Activated CD4-positive, alpha-beta memory T cell treated with anti-CD3 and anti-CD28 coated beads for 36 hours (primary cell): ENCODE measurements around the gene FAM107B. TPM values are rescaled to one million over a fixed set of nuclear protein-coding genes. Genes with fewer than 3 reads are reported as not detected.

ENCODE experiments used
- CTCF ChIA-PET: fragments of 350-600 bp; sonication (Branson Sonifier 250); formaldehyde crosslinking; loops from one replicate; lab custom pipeline; 2021; ENCODE audit warnings: antibody characterized with exemption, inconsistent platforms; lab: Charles Lee
- POLR2A ChIA-PET: fragments of 350-600 bp; sonication (Branson Sonifier 250); formaldehyde crosslinking; loops from one replicate; lab custom pipeline; 2021; ENCODE audit warnings: antibody characterized with exemption; lab: Charles Lee
- DNase-seq: peaks from one replicate; pipeline ENCODE4 v3.0.0-alpha.2; 2020
- H3K27ac Mint-ChIP-seq: one replicate; pipeline ENCODE4 v1.8.0; 2021; ENCODE audit warnings: mixed read lengths
- H3K27me3 Mint-ChIP-seq: one replicate; pipeline ENCODE4 v1.8.0; 2021; ENCODE audit warnings: mixed read lengths
- H3K36me3 Mint-ChIP-seq: one replicate; pipeline ENCODE4 v1.8.0; 2021; ENCODE audit warnings: mixed read lengths
- H3K4me1 Mint-ChIP-seq: one replicate; pipeline ENCODE4 v1.8.0; 2021; ENCODE audit warnings: low read depth, mixed read lengths
- H3K4me3 Mint-ChIP-seq: one replicate; pipeline ENCODE4 v1.8.0; 2021; ENCODE audit warnings: mild to moderate bottlenecking, mixed read lengths
- H3K9me3 Mint-ChIP-seq: one replicate; pipeline ENCODE4 v1.8.0; 2021; ENCODE audit warnings: mixed read lengths
- intact Hi-C: fragments of 100-400 bp; cut with micrococcal nuclease; formaldehyde crosslinking; loops from one replicate; pipeline ENCODE4 v1.15.1; 2023
- total RNA-seq, 2 experiments: library from RNA; stranded (reverse); gene quantifications; one replicate each; pipeline ENCODE4 v1.2.3, GENCODE V29; 2021

The FAM107B gene
- total RNA-seq, 2 experiments from 2014 or later = 132 to 138 TPM

DNA sequence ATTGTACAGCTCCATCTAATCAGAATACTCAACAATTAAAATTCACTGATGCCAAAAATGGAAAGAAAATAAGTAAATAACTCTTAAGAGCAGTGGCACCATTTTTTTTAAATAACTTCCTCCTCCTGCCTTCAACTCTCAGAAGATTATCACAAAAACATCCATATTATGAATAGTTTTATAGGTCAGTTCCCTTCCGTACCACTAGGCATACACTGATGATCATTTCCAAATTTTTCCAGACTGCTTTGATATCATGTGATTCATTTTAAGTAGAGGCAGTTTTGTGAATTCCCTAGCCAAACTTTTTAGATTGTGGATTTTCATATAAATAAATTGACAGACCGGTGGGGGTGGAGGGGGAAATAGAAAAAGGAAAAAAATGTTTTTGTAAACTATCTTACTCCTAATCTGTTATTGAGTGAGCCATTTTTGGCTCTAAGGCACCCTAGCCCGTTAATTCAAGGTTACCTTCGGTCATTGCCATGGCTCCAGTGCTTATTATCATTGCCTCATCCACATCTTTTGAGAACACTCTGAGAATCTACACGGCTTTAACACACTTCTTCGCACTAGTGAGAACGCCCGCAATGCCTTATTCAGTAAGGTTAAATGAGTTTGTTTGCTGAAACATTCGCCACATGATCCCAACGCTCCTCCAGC, 1.0 kb downstream of the FAM107B start:
- H3K36me3 Mint-ChIP-seq = no peaks in the 10 kb centered on the region
- POLR2A ChIA-PET = no interaction called here
- no peak overlapping the region for H3K27ac Mint-ChIP-seq
- intact Hi-C loops = no loop called here
- no peak overlapping the region for H3K4me3 Mint-ChIP-seq
- no peaks in the 10 kb centered on the region for H3K27me3 Mint-ChIP-seq
- CTCF ChIA-PET = no interaction called here
- no peaks in the 10 kb centered on the region for H3K4me1 Mint-ChIP-seq
- no peak for DNase-seq
- no peaks in the 10 kb centered on the region for H3K9me3 Mint-ChIP-seq

- Mint-ChIP-seq H3K27me3 (no peaks in the 10 kb centered on the region), H3K36me3 (no peaks in the 10 kb centered on the region), H3K9me3 (no peaks in the 10 kb centered on the region), H3K27ac (no peak overlapping the region), H3K4me1 (no peaks in the 10 kb centered on the region), H3K4me3 (no peak overlapping the region)
- intact Hi-C loops = no loop called here
- no peak for DNase-seq
- POLR2A ChIA-PET = no interaction called here
- CTCF ChIA-PET = no interaction called here
Measured at GRCh38 chr10:14772399-14772798, 2.3 kb downstream of the FAM107B start.

- ChIA-PET POLR2A (no interaction called here), CTCF (no interaction called here)
- no peaks in the 10 kb centered on the region for H3K4me1 Mint-ChIP-seq
- no peak for DNase-seq
- no peaks in the 10 kb centered on the region for H3K9me3 Mint-ChIP-seq
- intact Hi-C loops = no loop called here
- peaks cover 3% of the 10 kb centered on the region for H3K27me3 Mint-ChIP-seq
- no peaks in the 10 kb centered on the region for H3K36me3 Mint-ChIP-seq
- H3K4me3 Mint-ChIP-seq = no peak overlapping the region
- no peak overlapping the region for H3K27ac Mint-ChIP-seq
Measured at GRCh38 chr10:14770927-14771326, 3.8 kb downstream of the FAM107B start.

- intact Hi-C loops = no loop called here
- Mint-ChIP-seq H3K36me3 (no peaks in the 10 kb centered on the region), H3K27ac (no peak overlapping the region), H3K27me3 (peaks cover 3% of the 10 kb centered on the region), H3K4me3 (no peak overlapping the region), H3K4me1 (no peaks in the 10 kb centered on the region), H3K9me3 (no peaks in the 10 kb centered on the region)
- ChIA-PET POLR2A (no interaction called here), CTCF (no interaction called here)
- no peak for DNase-seq
Measured at GRCh38 chr10:14761372-14761771, 13.3 kb downstream of the FAM107B start.

DNA sequence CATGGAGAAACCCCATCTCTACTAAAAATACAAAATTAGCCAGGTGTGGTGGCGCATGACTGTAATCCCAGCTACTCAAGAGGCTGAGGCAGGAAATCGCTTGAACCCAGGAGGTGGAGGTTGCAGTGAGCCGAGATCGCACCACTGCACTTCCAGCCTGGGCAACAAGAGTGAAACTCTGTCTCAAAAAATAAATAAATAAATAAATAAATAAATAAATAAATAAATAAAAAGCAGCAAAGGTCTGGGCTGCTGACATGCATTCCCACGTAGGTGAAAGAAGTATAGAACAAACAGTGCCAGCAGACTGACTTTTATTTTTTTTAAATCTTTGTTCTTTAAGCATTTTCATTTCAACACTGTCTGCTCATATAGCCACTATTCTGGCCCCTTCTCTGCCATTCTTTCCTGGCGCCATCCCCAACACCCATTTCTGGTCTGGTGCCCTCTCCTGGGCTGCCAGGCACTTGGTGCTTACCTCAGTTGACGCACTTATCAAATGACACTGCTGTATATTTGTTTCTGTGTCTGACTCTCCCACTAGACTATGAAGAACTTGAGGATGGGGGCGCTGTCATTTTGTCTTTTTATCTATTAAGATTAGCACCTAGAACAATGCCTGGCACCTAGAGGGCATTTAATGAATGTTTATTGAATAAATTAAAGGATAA, 15.6 kb downstream of the FAM107B start:
- intact Hi-C loops = no loop called here
- POLR2A ChIA-PET = no interaction called here
- no peaks in the 10 kb centered on the region for H3K9me3 Mint-ChIP-seq
- no peak overlapping the region for H3K27ac Mint-ChIP-seq
- peak; percentile 41 for DNase-seq
- CTCF ChIA-PET = interaction anchor here (0.9 kb wide), 1 partner anchor 221 kb away, joined by 4 read pairs; no protein-coding TSS in a partner anchor
- H3K4me3 Mint-ChIP-seq = no peak overlapping the region
- no peaks in the 10 kb centered on the region for H3K4me1 Mint-ChIP-seq
- no peaks in the 10 kb centered on the region for H3K27me3 Mint-ChIP-seq
- no peaks in the 10 kb centered on the region for H3K36me3 Mint-ChIP-seq

DNA sequence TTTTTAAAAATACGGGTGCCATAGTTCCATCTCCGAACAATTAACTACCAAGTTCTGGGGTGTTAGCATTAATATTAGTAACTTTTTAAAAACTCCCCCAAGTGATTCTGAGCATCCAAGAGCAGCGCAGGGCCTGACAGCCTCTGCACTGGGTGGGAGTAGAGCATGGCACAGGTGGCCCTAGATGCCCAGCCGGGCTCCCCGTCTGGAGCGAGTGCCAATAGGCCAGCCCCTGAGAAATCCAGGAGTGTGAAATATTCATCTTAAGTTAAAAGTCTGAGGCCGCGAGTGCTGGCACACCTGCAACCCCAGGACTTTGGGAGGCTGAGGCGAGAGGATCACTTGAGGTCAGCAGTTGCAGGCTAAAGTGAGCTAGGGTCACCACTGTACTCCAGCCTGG, 16.2 kb downstream of the FAM107B start:
- H3K27me3 Mint-ChIP-seq = no peaks in the 10 kb centered on the region
- no peaks in the 10 kb centered on the region for H3K36me3 Mint-ChIP-seq
- POLR2A ChIA-PET = no interaction called here
- intact Hi-C loops = no loop called here
- H3K27ac Mint-ChIP-seq = no peak overlapping the region
- H3K4me3 Mint-ChIP-seq = no peak overlapping the region
- H3K4me1 Mint-ChIP-seq = no peaks in the 10 kb centered on the region
- CTCF ChIA-PET = interaction anchor here (0.9 kb wide), 1 partner anchor 220 kb away, joined by 4 read pairs; no protein-coding TSS in a partner anchor
- no peaks in the 10 kb centered on the region for H3K9me3 Mint-ChIP-seq
- no peak for DNase-seq

DNA sequence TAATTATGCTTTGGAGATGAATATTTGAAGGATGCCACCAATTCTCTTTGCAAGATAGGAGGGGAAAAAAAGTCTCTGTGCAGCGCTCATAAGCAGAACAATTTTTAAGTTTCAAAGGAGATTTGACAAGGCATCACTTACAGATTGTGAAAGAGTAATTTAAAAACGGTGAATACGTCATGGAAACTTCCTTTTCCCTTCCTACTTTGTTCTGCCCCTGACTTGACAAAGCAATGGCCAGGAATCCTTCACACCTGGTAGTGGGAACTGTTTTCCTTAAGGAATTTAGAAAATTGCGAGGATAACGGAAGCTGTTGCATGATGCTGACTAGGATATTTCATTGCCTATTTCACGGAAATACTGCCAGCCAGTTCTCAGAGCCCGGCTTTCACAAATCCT, 16.7 kb downstream of the FAM107B start:
- Mint-ChIP-seq H3K27me3 (no peaks in the 10 kb centered on the region), H3K9me3 (no peaks in the 10 kb centered on the region), H3K27ac (no peak overlapping the region), H3K36me3 (no peaks in the 10 kb centered on the region), H3K4me3 (no peak overlapping the region), H3K4me1 (no peaks in the 10 kb centered on the region)
- ChIA-PET CTCF (interaction anchor here (0.9 kb wide), 1 partner anchor 220 kb away, joined by 4 read pairs; no protein-coding TSS in a partner anchor), POLR2A (no interaction called here)
- intact Hi-C loops = no loop called here
- DNase-seq = no peak

GRCh38 chr10:14757394-14757793, 17.3 kb downstream of the FAM107B start:
- H3K27me3 Mint-ChIP-seq = no peaks in the 10 kb centered on the region
- no peaks in the 10 kb centered on the region for H3K36me3 Mint-ChIP-seq
- no peak overlapping the region for H3K4me3 Mint-ChIP-seq
- ChIA-PET POLR2A (no interaction called here), CTCF (no interaction called here)
- no peak overlapping the region for H3K27ac Mint-ChIP-seq
- DNase-seq = no peak
- intact Hi-C loops = no loop called here
- H3K9me3 Mint-ChIP-seq = no peaks in the 10 kb centered on the region
- no peaks in the 10 kb centered on the region for H3K4me1 Mint-ChIP-seq

DNA sequence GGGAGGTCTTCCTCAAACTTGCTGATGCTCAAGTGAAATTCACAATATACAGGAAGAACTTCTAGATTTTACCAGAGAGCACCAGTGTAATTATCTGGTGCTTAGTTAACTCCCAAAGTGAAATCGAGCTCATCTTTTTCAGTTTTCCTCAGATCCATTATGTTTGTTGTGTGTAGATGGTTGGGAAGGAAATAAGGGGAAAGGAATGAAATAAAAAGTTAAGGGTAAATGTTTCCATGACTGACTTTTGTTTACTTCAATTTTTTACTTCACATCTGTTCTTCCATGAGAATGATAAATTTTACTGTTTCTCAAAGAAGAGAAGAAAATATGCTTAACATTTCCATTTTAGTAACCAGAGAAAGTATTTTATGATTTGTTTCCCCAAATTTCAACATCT, 21.3 kb downstream of the FAM107B start:
- ChIA-PET POLR2A (no interaction called here), CTCF (no interaction called here)
- no peak overlapping the region for H3K4me3 Mint-ChIP-seq
- no peaks in the 10 kb centered on the region for H3K27me3 Mint-ChIP-seq
- no peaks in the 10 kb centered on the region for H3K9me3 Mint-ChIP-seq
- H3K4me1 Mint-ChIP-seq = no peaks in the 10 kb centered on the region
- no peaks in the 10 kb centered on the region for H3K36me3 Mint-ChIP-seq
- no peak overlapping the region for H3K27ac Mint-ChIP-seq
- intact Hi-C loops = no loop called here
- DNase-seq = no peak

DNA sequence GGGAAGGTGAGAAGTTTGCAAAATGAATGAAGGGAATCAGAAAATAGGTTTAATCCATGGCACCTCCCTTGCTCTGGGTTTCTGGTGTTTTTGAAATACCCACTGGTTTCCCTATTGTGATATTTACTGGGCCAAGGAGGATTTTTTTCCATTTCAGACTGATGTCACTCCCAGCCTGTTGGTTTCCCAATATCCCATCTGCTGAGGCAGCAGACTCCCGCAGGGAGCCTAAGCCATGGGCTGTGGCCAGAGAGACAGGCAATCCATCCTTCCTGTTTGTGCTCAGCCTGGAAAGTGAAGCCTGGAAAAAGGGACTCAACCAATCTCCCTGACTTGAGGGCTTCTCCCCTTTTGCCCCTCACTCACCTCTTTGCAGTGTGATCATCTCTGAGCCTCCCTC, 22.8 kb downstream of the FAM107B start:
- Mint-ChIP-seq H3K4me3 (no peak overlapping the region), H3K9me3 (peaks cover under 1% of the 10 kb centered on the region), H3K36me3 (no peaks in the 10 kb centered on the region), H3K27me3 (no peaks in the 10 kb centered on the region), H3K4me1 (no peaks in the 10 kb centered on the region), H3K27ac (no peak overlapping the region)
- intact Hi-C loops = no loop called here
- CTCF ChIA-PET = no interaction called here
- POLR2A ChIA-PET = no interaction called here
- DNase-seq = no peak

GRCh38 chr10:14751014-14751896, 23.4 kb downstream of the FAM107B start:
- CTCF ChIA-PET = no interaction called here
- no peak overlapping the region for H3K4me3 Mint-ChIP-seq
- POLR2A ChIA-PET = interaction anchor here (0.8 kb wide), 1 partner anchor 9 kb away, joined by 3 read pairs; no protein-coding TSS in a partner anchor

More at GRCh38 chr10:14751014-14751896, 23.4 kb downstream of the FAM107B start:
- H3K36me3 Mint-ChIP-seq = no peaks in the 10 kb centered on the region
- intact Hi-C loops = no loop called here
- peaks cover 5% of the 10 kb centered on the region for H3K9me3 Mint-ChIP-seq
- no peaks in the 10 kb centered on the region for H3K4me1 Mint-ChIP-seq
- no peaks in the 10 kb centered on the region for H3K27me3 Mint-ChIP-seq
- H3K27ac Mint-ChIP-seq = no peak overlapping the region
- DNase-seq = no peak
